ENCODE data around the gene SMARCA5.

GRCh38 chr4:143502231-143502630 lies 11.3 kb upstream of the SMARCA5 start:
- no peak for TF ChIP-seq EZH2 (optimal IDR thresholded peaks at IDR 0.05; ENCODE audit: low read depth, low read length)
- TF ChIP-seq EZH2phosphoT487 (IDR thresholded peaks at IDR 0.05; ENCODE audit: low read length): no peak
- TF ChIP-seq CTCF (IDR thresholded peaks at IDR 0.05; ENCODE audit: low read length): no peak

All from MM.1S (cell line).